ENCODE data around the gene STX18. TPM values are rescaled to one million over a fixed set of nuclear protein-coding genes. Genes with fewer than 3 reads are reported as not detected.

Gene STX18
- 24.0 TPM for total RNA-seq (ENCODE audit: unreplicated experiment)
- long read RNA-seq, transcript STX18-201 (11 exons, 2,138 nt), result major isoform, 22 of 25 reads
- long read RNA-seq, partial matches to known transcripts, result 2 of 25 reads
- long read RNA-seq, other reads (novel, unspliced or antisense), result 1 of 25 reads

- Mint-ChIP-seq H3K4me3 (ENCODE audit: unreplicated experiment) (peak within 1 kb of the TSS; percentile 98), H3K4me1 (ENCODE audit: unreplicated experiment) (peaks cover 12% of the 10 kb centered on the region), H3K27ac (ENCODE audit: unreplicated experiment) (peak within 1 kb of the TSS; percentile 98), H3K9me3 (ENCODE audit: unreplicated experiment) (no peaks in the 10 kb centered on the region), H3K27me3 (ENCODE audit: unreplicated experiment) (peaks cover 6% of the 10 kb centered on the region), H3K36me3 (ENCODE audit: low read depth, unreplicated experiment) (peaks cover under 1% of the 10 kb centered on the region)
- peak; percentile 88 for DNase-seq (ENCODE audit: low spot score)
- TF ChIP-seq, protein P1, sequence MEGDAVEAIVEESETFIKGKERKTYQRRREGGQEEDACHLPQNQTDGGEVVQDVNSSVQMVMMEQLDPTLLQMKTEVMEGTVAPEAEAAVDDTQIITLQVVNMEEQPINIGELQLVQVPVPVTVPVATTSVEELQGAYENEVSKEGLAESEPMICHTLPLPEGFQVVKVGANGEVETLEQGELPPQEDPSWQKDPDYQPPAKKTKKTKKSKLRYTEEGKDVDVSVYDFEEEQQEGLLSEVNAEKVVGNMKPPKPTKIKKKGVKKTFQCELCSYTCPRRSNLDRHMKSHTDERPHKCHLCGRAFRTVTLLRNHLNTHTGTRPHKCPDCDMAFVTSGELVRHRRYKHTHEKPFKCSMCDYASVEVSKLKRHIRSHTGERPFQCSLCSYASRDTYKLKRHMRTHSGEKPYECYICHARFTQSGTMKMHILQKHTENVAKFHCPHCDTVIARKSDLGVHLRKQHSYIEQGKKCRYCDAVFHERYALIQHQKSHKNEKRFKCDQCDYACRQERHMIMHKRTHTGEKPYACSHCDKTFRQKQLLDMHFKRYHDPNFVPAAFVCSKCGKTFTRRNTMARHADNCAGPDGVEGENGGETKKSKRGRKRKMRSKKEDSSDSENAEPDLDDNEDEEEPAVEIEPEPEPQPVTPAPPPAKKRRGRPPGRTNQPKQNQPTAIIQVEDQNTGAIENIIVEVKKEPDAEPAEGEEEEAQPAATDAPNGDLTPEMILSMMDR (IDR thresholded peaks at IDR 0.05; ENCODE audit: unreplicated experiment), result no peak
These were observed at the start of gene STX18 for GRCh38 chr4:4541661-4542570. Gene STX18, minus strand, starts transcription at chr4:4542048. Its CDS starts 84 bp downstream, at chr4:4541964.

DNA sequence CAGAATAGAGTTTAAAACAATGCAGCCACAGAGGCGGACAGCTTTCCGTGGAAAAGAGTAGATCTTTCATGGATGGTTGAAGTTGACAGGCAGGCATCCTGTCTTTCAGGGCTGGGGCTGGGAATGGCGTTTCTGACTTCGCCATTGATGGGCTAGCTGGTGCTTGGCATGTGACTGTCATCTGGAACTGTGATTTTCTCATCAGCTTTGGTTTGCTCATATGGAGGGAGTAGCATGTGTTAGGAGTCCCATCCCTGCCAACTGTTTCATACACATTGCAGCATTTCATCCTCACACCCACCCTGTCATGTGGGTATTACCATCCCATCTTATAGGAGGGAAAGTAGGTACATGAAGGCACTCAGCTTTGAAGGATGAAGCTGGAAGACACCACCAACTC is 49.2 kb upstream of the STX18 start:
- Mint-ChIP-seq H3K27ac (ENCODE audit: unreplicated experiment) (no peak overlapping the region), H3K27me3 (ENCODE audit: unreplicated experiment) (no peaks in the 10 kb centered on the region)

DNA sequence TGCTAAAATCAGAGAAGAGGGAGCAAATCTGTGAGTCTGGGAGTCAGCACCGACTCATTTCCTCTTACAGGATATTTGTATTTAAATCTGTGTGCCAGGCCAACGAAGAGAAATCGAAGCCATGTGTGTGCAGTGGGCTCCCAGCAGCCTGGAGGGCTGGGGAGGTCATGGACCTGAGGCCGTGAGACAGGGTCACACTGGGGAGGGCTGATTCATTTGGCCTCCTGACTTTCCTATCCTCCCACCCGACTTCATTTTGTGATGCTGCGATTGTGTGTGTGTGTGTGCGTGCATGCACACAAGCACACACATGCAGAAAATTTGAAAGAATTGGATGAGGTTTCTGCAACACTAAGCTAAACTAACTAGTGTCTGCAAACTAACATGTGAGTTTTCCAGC is 48.7 kb upstream of the STX18 start:
- Mint-ChIP-seq H3K27ac (ENCODE audit: unreplicated experiment) (no peak overlapping the region), H3K27me3 (ENCODE audit: unreplicated experiment) (no peaks in the 10 kb centered on the region), H3K9me3 (ENCODE audit: unreplicated experiment) (no peaks in the 10 kb centered on the region), H3K4me1 (ENCODE audit: unreplicated experiment) (peaks cover 5% of the 10 kb centered on the region), H3K4me3 (ENCODE audit: unreplicated experiment) (no peak overlapping the region), H3K36me3 (ENCODE audit: low read depth, unreplicated experiment) (peaks cover 7% of the 10 kb centered on the region)
- TF ChIP-seq, protein P1 (IDR thresholded peaks at IDR 0.05; ENCODE audit: unreplicated experiment), result no peak
- no peak for DNase-seq (ENCODE audit: low spot score)

More for the DNA sequence above, 49.2 kb upstream of the STX18 start:
- H3K36me3 Mint-ChIP-seq (ENCODE audit: low read depth, unreplicated experiment), result peaks cover 10% of the 10 kb centered on the region
- DNase-seq (ENCODE audit: low spot score), result no peak
- TF ChIP-seq, protein P1 (IDR thresholded peaks at IDR 0.05; ENCODE audit: unreplicated experiment), result no peak
- no peak overlapping the region for H3K4me3 Mint-ChIP-seq (ENCODE audit: unreplicated experiment)
- peaks cover 3% of the 10 kb centered on the region for H3K9me3 Mint-ChIP-seq (ENCODE audit: unreplicated experiment)
- peaks cover 5% of the 10 kb centered on the region for H3K4me1 Mint-ChIP-seq (ENCODE audit: unreplicated experiment)

DNA sequence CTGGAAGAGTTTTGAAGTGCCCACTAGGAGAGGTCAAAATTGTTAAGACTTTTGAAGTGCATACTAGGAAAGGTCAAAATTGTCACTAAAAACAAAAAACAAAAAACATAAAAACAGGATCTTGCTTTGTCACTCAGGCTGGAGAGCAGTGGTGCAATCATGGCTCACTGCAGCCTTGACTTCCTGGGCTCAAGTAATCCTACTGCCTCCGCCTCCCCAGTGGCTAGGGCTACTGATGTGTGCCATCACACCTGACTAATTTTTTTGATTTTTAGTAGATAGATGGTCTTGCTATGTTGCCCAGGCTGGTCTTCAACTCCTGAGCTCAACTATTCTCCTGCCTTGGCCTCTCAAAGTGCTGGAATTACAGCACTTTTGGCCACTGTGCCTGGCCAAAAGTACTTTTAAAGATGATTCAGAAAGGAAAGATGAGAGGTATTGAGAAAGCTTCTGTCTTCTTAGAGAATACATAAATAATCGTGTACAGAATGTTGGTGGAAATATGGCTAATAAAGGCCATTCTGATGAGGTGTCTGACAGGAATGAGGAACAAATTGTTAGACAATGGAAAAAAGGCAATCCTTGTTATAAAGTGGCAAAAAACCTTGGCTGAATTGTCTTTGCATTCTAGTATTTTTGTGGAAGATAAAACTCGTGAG is 43.3 kb upstream of the STX18 start:
- no peaks in the 10 kb centered on the region for H3K27me3 Mint-ChIP-seq (ENCODE audit: unreplicated experiment)

More for the DNA sequence above, 43.3 kb upstream of the STX18 start:
- no peak for DNase-seq (ENCODE audit: low spot score)
- Mint-ChIP-seq H3K36me3 (ENCODE audit: low read depth, unreplicated experiment) (no peaks in the 10 kb centered on the region), H3K27ac (ENCODE audit: unreplicated experiment) (no peak overlapping the region), H3K9me3 (ENCODE audit: unreplicated experiment) (no peaks in the 10 kb centered on the region), H3K4me3 (ENCODE audit: unreplicated experiment) (no peak overlapping the region), H3K4me1 (ENCODE audit: unreplicated experiment) (no peaks in the 10 kb centered on the region)
- TF ChIP-seq, protein P1 (IDR thresholded peaks at IDR 0.05; ENCODE audit: unreplicated experiment), result no peak

All from endothelial cell (in vitro differentiated cells).